GM23338 (cell line): ENCODE measurements around the gene CFAP74. TPM values are rescaled to one million over a fixed set of nuclear protein-coding genes. Genes with fewer than 3 reads are reported as not detected.
A peak's percentile ranks its signal among the peaks of the same experiment; 100 is the strongest.

Experiments used
- ATAC-seq: fragments of 200-7000 bp; cut with Tn5 transposase; 3 replicates; pipeline ENCODE4 v1.9.1; 2020
- DNase-seq: peaks from one replicate; pipeline ENCODE4 v3.0.0-alpha.2; 2015; ENCODE audit warnings: low spot score
- H2AFZ ChIP-seq: fragments of 200-600 bp; sonication (generic); 2 replicates; pipeline ENCODE4 v1.8.0; 2016; ENCODE audit warnings: antibody characterized with exemption, mild to moderate bottlenecking, moderate library complexity
- H3F3A ChIP-seq: fragments of 200-600 bp; sonication (generic); replicated peaks from 2 replicates; pipeline ENCODE4 v1.8.0; 2017; ENCODE audit warnings: antibody characterized with exemption, mixed run types, low read depth
- H3K27ac ChIP-seq: fragments of 200-600 bp; sonication (generic); 2 replicates; pipeline ENCODE4 v1.6.1; 2016; ENCODE audit warnings: low read depth
- H3K27me3 ChIP-seq: fragments of 200-600 bp; sonication (generic); 2 replicates; pipeline ENCODE4 v1.8.0; 2016; ENCODE audit warnings: mild to moderate bottlenecking, mixed run types, moderate library complexity; ENCODE audit not compliant: insufficient read depth
- H3K36me3 ChIP-seq: fragments of 200-600 bp; sonication (generic); 2 replicates; pipeline ENCODE4 v1.8.0; 2016; ENCODE audit warnings: mild to moderate bottlenecking; ENCODE audit not compliant: insufficient read depth
- H3K4me1 ChIP-seq: fragments of 200-600 bp; sonication (generic); 2 replicates; pipeline ENCODE4 v1.8.0; 2016; ENCODE audit warnings: mild to moderate bottlenecking, moderate library complexity; ENCODE audit not compliant: insufficient read depth
- H3K4me2 ChIP-seq: fragments of 200-600 bp; sonication (generic); 2 replicates; pipeline ENCODE4 v1.7.1; 2017; ENCODE audit warnings: mixed run types
- H3K4me3 ChIP-seq: fragments of 200-600 bp; sonication (generic); 2 replicates; pipeline ENCODE4 v1.6.1; 2016; ENCODE audit warnings: mixed run types
- H3K79me2 ChIP-seq: fragments of 200-600 bp; sonication (generic); replicated peaks from 2 replicates; pipeline ENCODE4 v1.8.0; 2017; ENCODE audit warnings: mild to moderate bottlenecking; ENCODE audit not compliant: insufficient read depth
- H3K9me2 ChIP-seq: fragments of 200-600 bp; sonication (generic); 2 replicates; pipeline ENCODE4 v1.8.0; 2017; ENCODE audit not compliant: insufficient read depth
- H4K20me1 ChIP-seq: fragments of 200-600 bp; sonication (generic); replicated peaks from 2 replicates; pipeline ENCODE4 v1.8.0; 2017; ENCODE audit warnings: mild to moderate bottlenecking; ENCODE audit not compliant: insufficient read depth
- H3K27ac Mint-ChIP-seq: 2 replicates; pipeline ENCODE4 v1.8.0; 2020; ENCODE audit warnings: inconsistent platforms, mild to moderate bottlenecking, moderate library complexity, mixed read lengths
- H3K27me3 Mint-ChIP-seq: 3 replicates; pipeline ENCODE4 v1.8.0; 2022; ENCODE audit warnings: low read depth, mild to moderate bottlenecking, moderate library complexity, mixed read lengths, inconsistent platforms; ENCODE audit not compliant: insufficient read depth, poor library complexity
- H3K36me3 Mint-ChIP-seq: 3 replicates; pipeline ENCODE4 v1.8.0; 2021; ENCODE audit warnings: low read depth, mild to moderate bottlenecking, inconsistent platforms, moderate library complexity, mixed read lengths
- H3K4me1 Mint-ChIP-seq: 3 replicates; pipeline ENCODE4 v1.8.0; 2020; ENCODE audit warnings: mild to moderate bottlenecking, inconsistent platforms, mixed read lengths
- H3K4me3 Mint-ChIP-seq: 3 replicates; pipeline ENCODE4 v1.8.0; 2021; ENCODE audit warnings: moderate library complexity, mild to moderate bottlenecking, inconsistent platforms, mixed read lengths
- H3K9me3 Mint-ChIP-seq: 3 replicates; pipeline ENCODE4 v1.8.0; 2020; ENCODE audit warnings: moderate library complexity, mild to moderate bottlenecking, inconsistent platforms, mixed read lengths
- EZH2phosphoT487 ChIP-seq: fragments of 200-600 bp; sonication (generic); IDR thresholded peaks from one replicate; pipeline ENCODE4 v1.8.1; 2018; ENCODE audit warnings: antibody characterized with exemption; ENCODE audit not compliant: unreplicated experiment
- NANOG ChIP-seq: IDR thresholded peaks from 2 replicates; pipeline ENCODE4 v1.6.1; 2016; ENCODE audit warnings: antibody characterized with exemption, borderline replicate concordance
- POLR2AphosphoS5 ChIP-seq: IDR thresholded peaks from 2 replicates; pipeline ENCODE4 v1.6.1; 2016; ENCODE audit warnings: antibody characterized with exemption, low read depth
- STAT1 ChIP-seq: IDR thresholded peaks from one replicate; pipeline ENCODE4 v1.6.1; 2016; ENCODE audit warnings: antibody characterized with exemption; ENCODE audit not compliant: unreplicated experiment
- polyA plus RNA-seq: library from polyadenylated mRNA; unstranded; fragments of >200 nt; fragmentation: Nextera tagmentation; extraction: Ambion mirVana; gene quantifications from 2 replicates; pipeline ENCODE4 v1.2.1, GENCODE V29; 2016
- total RNA-seq: library from RNA; depleted of rRNA; stranded (reverse); fragments of >200 nt; shearing (Covaris generic); gene quantifications from 2 replicates; pipeline ENCODE4 v1.2.3, GENCODE V29; 2014
- TF ChIP-seq, protein P1 (sequence below): IDR thresholded peaks from 2 replicates; pipeline ENCODE4 v1.6.1; 2016; ENCODE audit warnings: antibody characterized with exemption
- TF ChIP-seq, protein P2 (sequence below), 2 experiments: fragments of 200-600 bp in 1 of 2; sonication (generic) in 1 of 2; conservative IDR thresholded peaks; 2 replicates each; pipeline versions ENCODE4 v1.5.1 to v1.6.1; 2016 to 2017; ENCODE audit warnings: antibody characterized with exemption in 2 of 2, low read depth in 2 of 2, mild to moderate bottlenecking in 2 of 2, moderate library complexity in 1 of 2
- TF ChIP-seq, protein P3 (sequence below): fragments of 250-450 bp; sonication (Bioruptor Pico); IDR thresholded peaks from 2 replicates; pipeline ENCODE4 v1.5.0; 2020; ENCODE audit warnings: mild to moderate bottlenecking, moderate library complexity

CFAP74 gene
- total and polyA plus RNA-seq, 2 experiments from 2014 or later = 0.21 TPM; not detected in 1

DNA sequence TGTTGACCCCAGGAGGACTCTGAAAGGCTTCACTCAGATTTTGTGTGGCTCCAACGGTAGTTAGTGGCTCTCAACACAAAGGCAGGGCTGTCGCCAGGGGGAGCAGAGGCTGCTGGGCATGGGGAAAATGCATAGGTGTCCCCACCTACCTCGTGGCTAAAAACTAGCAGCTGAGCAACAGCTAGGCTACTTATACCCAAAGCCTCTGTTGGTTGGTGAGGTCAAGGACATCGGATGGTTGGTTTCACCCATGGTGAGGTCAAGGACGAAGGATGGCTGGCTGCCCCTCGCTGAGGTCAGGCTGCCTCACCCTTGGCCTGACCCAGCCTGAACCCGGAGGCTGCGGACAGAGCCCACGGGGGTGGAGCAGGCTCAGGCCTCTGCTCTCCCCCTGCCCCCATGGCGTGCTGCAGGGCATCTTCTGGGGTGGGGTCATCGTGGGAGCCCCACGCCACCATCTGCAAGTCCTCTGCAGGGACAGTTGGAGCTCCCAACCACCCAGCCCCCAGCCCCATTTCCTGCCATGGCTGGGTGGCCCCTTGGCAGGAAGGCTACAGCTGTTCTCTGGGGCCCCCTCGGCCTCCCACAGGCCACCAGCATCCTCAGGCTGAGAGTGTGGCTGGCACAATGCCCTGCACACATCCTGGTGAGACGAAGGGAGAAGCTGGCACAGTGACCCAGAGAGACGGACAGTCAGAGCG is 104.2 kb downstream of the CFAP74 start:
- Histone ChIP-seq H4K20me1 (no peaks in the 10 kb centered on the region), H3K27me3 (no peaks in the 10 kb centered on the region), H3K36me3 (no peaks in the 10 kb centered on the region), H2AFZ (no peak overlapping the region), H3K4me1 (peaks cover 9% of the 10 kb centered on the region), H3K4me2 (no peak overlapping the region), H3K79me2 (no peaks in the 10 kb centered on the region), H3K27ac (no peak overlapping the region), H3K9me2 (no peaks in the 10 kb centered on the region), H3F3A (peaks cover 9% of the 10 kb centered on the region), H3K4me3 (no peak overlapping the region)
- H3K4me1 Mint-ChIP-seq = peaks cover 25% of the 10 kb centered on the region
- H3K4me3 Mint-ChIP-seq = no peak overlapping the region
- H3K9me3 Mint-ChIP-seq = no peaks in the 10 kb centered on the region; the same call in 2 of the 3 replicates
- TF ChIP-seq, protein P1, sequence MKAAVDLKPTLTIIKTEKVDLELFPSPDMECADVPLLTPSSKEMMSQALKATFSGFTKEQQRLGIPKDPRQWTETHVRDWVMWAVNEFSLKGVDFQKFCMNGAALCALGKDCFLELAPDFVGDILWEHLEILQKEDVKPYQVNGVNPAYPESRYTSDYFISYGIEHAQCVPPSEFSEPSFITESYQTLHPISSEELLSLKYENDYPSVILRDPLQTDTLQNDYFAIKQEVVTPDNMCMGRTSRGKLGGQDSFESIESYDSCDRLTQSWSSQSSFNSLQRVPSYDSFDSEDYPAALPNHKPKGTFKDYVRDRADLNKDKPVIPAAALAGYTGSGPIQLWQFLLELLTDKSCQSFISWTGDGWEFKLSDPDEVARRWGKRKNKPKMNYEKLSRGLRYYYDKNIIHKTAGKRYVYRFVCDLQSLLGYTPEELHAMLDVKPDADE = no peak
- TF ChIP-seq, protein P2, sequence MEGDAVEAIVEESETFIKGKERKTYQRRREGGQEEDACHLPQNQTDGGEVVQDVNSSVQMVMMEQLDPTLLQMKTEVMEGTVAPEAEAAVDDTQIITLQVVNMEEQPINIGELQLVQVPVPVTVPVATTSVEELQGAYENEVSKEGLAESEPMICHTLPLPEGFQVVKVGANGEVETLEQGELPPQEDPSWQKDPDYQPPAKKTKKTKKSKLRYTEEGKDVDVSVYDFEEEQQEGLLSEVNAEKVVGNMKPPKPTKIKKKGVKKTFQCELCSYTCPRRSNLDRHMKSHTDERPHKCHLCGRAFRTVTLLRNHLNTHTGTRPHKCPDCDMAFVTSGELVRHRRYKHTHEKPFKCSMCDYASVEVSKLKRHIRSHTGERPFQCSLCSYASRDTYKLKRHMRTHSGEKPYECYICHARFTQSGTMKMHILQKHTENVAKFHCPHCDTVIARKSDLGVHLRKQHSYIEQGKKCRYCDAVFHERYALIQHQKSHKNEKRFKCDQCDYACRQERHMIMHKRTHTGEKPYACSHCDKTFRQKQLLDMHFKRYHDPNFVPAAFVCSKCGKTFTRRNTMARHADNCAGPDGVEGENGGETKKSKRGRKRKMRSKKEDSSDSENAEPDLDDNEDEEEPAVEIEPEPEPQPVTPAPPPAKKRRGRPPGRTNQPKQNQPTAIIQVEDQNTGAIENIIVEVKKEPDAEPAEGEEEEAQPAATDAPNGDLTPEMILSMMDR (conservative IDR thresholded peaks at IDR 0.05; ENCODE audit: low read depth in 2 of 2) = peak in 1 of 2 experiments; percentile 52; a peak in 2 of 4 replicates
- H3K27me3 Mint-ChIP-seq = peaks cover 12% of the 10 kb centered on the region
- no peak overlapping the region for H3K27ac Mint-ChIP-seq
- ATAC-seq (peak; percentile 19), DNase-seq (no peak)
- H3K36me3 Mint-ChIP-seq = no peaks in the 10 kb centered on the region; the same call in 2 of the 3 replicates

DNA sequence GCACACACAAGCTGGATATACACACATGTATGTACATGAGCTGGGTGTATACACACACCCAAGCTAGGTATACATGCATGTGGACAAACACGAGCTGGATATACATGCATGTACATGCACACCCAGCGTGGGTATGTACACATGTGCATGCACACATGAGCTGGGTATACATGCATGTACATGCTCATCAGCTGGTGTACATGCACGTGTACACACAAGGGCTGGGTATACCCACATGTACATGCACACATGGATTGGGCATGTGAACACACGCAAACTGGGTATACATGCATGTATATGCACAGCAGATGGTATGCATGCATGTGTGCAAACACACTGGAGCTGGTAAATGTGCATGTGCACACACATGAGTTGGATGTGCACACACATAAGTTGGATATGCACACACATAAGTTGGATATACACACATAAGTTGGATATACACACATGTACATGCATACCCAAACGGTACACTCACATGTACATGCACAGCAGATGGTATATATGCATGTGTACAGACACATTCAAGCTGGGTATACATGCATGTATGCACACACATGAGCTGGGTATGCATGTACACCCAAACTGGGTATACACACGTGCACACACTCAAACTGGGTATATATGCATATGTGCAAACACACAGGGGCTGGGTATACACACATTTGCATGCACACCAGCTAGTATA is 105.2 kb downstream of the CFAP74 start:
- peaks cover 9% of the 10 kb centered on the region for H3F3A ChIP-seq
- Mint-ChIP-seq H3K4me1 (peaks cover 27% of the 10 kb centered on the region), H3K27me3 (peaks cover 11% of the 10 kb centered on the region), H3K36me3 (no peaks in the 10 kb centered on the region; the same call in 2 of the 3 replicates), H3K4me3 (no peak overlapping the region), H3K9me3 (no peaks in the 10 kb centered on the region; the same call in 2 of the 3 replicates), H3K27ac (no peak overlapping the region)
- no peaks in the 10 kb centered on the region for H4K20me1 ChIP-seq
- no peaks in the 10 kb centered on the region for H3K9me2 ChIP-seq
- no peak overlapping the region for H2AFZ ChIP-seq
- H3K79me2 ChIP-seq = no peaks in the 10 kb centered on the region
- H3K27me3 ChIP-seq = no peaks in the 10 kb centered on the region
- no peak overlapping the region for H3K27ac ChIP-seq
- H3K4me1 ChIP-seq = peaks cover 11% of the 10 kb centered on the region
- DNase-seq (no peak), ATAC-seq (no peak)
- H3K36me3 ChIP-seq = no peaks in the 10 kb centered on the region
- H3K4me3 ChIP-seq = no peak overlapping the region
- no peak overlapping the region for H3K4me2 ChIP-seq
- TF ChIP-seq NANOG (no peak), POLR2AphosphoS5 (no peak), EZH2phosphoT487 (no peak), STAT1 (no peak)
- TF ChIP-seq, protein P3, sequence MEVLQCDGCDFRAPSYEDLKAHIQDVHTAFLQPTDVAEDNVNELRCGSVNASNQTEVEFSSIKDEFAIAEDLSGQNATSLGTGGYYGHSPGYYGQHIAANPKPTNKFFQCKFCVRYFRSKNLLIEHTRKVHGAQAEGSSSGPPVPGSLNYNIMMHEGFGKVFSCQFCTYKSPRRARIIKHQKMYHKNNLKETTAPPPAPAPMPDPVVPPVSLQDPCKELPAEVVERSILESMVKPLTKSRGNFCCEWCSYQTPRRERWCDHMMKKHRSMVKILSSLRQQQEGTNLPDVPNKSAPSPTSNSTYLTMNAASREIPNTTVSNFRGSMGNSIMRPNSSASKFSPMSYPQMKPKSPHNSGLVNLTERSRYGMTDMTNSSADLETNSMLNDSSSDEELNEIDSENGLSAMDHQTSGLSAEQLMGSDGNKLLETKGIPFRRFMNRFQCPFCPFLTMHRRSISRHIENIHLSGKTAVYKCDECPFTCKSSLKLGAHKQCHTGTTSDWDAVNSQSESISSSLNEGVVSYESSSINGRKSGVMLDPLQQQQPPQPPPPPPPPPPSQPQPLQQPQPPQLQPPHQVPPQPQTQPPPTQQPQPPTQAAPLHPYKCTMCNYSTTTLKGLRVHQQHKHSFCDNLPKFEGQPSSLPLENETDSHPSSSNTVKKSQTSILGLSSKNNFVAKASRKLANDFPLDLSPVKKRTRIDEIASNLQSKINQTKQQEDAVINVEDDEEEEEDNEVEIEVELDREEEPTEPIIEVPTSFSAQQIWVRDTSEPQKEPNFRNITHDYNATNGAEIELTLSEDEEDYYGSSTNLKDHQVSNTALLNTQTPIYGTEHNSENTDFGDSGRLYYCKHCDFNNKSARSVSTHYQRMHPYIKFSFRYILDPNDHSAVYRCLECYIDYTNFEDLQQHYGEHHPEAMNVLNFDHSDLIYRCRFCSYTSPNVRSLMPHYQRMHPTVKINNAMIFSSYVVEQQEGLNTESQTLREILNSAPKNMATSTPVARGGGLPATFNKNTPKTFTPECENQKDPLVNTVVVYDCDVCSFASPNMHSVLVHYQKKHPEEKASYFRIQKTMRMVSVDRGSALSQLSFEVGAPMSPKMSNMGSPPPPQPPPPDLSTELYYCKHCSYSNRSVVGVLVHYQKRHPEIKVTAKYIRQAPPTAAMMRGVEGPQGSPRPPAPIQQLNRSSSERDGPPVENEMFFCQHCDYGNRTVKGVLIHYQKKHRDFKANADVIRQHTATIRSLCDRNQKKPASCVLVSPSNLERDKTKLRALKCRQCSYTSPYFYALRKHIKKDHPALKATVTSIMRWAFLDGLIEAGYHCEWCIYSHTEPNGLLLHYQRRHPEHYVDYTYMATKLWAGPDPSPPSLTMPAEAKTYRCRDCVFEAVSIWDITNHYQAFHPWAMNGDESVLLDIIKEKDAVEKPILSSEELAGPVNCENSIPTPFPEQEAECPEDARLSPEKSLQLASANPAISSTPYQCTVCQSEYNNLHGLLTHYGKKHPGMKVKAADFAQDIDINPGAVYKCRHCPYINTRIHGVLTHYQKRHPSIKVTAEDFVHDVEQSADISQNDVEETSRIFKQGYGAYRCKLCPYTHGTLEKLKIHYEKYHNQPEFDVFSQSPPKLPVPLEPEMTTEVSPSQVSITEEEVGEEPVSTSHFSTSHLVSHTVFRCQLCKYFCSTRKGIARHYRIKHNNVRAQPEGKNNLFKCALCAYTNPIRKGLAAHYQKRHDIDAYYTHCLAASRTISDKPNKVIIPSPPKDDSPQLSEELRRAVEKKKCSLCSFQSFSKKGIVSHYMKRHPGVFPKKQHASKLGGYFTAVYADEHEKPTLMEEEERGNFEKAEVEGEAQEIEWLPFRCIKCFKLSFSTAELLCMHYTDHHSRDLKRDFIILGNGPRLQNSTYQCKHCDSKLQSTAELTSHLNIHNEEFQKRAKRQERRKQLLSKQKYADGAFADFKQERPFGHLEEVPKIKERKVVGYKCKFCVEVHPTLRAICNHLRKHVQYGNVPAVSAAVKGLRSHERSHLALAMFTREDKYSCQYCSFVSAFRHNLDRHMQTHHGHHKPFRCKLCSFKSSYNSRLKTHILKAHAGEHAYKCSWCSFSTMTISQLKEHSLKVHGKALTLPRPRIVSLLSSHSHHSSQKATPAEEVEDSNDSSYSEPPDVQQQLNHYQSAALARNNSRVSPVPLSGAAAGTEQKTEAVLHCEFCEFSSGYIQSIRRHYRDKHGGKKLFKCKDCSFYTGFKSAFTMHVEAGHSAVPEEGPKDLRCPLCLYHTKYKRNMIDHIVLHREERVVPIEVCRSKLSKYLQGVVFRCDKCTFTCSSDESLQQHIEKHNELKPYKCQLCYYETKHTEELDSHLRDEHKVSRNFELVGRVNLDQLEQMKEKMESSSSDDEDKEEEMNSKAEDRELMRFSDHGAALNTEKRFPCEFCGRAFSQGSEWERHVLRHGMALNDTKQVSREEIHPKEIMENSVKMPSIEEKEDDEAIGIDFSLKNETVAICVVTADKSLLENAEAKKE (CRISPR knock-in tag) = no peak
